ENCODE results near the gene GABRR1.
"Not testable (repeated sequence)": the region's sequence is repeated elsewhere in the genome, so short reads cannot be mapped to it uniquely, and the experiment has no call there.

GABRR1 gene

DNA sequence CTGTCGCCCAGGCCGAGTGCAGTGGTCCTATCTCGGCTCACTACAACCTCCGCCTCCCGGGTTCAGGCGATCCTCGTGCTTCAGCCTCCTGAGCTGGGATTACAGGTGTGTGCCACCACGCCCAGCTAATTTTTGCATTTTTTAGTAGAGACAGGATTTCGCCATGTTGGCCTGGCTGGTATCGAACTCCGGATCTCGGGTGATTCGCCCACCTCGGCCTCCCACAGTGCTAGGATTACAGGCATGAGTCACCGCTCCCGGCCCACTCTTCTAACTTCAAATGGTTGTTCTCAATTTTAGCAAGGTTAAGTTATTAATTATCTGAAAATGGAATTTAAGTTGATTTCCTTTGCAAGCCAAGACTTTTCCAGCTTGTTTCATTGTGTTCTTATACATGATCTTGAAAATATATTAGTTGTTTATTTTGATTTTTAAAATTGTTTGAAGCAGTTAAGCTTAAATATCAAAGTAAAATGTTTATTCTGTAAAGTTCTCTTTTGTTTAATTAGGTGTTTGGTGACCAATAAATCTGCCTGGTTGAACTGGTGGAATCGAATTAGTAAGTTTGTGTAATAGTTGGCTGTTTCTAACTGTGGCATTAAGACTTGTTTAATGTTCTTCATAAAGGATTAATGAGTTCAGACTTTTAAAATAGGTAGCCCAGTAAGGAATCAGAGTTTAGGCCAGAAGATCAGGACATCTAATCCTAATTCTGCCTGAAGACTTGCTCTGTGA, 69.0 kb downstream of the GABRR1 start:
- DNase-seq, result peak; percentile 62

DNA sequence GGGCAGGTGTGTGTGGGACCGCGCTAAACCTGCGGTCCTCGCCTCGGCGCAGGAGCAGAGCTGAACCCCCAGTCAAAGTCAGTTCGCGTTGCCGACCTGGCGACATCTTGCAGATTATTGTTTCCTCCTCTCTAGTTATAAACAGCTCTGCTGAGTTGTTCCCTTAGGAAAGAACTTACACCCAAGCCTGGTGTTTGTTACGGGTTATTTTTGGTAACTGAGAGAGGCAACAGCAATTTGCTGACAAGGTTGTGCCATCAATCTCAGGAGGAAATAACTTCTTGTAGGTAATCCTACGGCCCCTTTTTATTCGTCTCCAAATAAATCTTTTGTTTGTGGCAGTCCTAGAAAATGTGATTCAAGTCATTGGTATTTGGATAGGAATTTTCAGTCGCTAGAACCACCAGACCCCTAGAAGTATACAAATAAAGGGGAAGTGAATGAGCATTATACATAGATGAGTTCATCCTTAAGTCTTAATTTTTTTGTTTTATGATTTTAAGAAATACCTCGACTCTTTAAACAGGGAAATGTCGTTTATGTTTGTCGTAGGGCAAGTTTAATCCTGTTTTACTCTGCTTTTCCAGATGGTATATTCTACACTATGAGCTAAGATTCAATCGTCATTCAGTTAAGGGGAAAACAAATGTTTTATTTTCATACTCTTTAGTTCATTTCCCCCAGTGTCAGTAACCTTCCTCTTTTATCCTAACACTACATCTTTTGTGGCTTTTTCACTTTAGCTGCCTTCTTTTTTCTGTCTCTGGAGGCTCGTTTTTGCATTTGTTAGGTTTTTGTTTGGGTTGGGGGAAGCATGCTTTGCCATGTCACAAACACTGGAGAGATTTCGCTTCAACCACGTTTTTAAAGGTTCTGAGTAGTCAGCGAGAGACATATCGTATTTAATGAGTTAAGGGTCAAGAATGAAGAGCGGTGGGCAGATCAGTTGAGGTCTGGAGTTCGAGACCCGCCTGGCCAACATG, 70.1 kb downstream of the GABRR1 start:
- peak; percentile 75 for DNase-seq

DNA sequence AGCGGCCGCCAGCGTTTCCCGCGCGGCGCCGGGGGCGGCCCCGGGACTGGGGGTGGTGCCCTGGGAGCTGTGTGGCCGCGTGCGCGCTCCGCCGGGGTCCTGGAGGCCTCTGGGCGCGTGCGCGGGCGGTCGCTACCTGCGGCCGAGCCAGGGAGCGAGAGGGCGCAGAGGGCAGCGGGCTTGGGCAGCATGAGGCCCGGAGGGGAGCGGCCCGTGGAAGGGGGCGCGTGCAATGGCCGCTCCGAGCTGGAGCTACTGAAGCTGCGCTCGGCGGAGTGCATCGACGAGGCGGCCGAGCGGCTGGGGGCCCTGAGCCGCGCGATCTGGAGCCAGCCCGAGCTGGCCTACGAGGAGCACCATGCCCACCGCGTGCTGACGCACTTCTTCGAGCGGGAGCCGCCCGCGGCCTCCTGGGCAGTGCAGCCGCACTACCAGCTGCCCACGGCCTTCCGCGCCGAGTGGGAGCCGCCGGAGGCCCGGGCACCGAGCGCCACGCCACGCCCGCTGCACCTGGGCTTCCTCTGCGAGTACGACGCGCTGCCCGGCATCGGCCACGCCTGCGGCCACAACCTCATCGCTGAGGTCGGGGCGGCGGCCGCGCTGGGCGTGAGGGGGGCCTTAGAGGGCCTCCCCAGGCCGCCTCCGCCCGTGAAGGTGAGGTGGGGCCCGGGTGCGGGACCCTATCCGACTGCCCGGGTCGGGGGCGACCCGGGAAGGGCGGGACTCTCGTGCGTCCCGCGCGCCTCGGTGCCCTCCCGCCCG, 71.0 kb downstream of the GABRR1 start, which contains the start of gene PM20D2:
Gene PM20D2, plus strand, starts transcription at position 100 of the 762 bp plus-strand sequence. Its CDS starts 90 bp downstream, at position 190.
- peak; percentile 86 for DNase-seq

DNA sequence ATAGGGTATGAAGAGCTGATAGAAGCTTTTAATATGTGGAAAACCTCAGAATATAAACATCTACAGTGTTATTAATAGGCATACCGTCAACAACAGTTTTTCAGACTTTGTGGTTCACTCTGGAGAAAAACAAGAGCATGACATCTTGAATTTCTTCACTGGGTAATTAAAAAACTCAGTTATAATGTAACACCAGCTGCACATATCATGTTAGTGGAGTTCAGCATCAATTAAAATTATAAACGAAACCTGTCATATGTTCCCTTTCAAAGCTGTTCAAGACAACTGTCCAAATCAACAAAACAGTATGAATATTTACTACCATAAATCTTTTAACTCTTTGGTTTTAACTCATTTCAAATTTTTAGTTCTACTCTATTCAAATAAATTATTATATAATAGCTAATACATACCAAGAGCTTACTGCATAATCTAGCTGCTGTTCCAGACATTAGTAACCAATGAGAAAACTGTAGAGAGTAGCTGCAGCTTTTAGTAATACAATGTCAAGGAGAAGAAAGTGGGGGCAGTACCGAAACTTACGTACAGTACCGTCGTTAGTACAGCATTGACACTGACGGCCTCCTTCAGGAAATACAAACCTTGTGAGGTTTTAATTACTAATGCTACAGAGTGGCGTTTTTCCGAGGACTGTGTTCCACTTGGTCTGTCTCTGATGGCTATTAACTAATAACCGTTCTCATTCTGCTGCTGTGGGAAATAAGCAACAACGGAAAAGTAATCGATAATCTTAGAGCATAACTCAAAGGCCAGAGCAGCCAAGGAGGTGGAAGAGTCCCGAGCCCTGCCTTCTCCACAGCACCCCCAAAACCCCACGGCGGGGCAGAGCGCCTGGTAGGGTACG, 71.8 kb downstream of the GABRR1 start:
- DNase-seq, result no peak

DNA sequence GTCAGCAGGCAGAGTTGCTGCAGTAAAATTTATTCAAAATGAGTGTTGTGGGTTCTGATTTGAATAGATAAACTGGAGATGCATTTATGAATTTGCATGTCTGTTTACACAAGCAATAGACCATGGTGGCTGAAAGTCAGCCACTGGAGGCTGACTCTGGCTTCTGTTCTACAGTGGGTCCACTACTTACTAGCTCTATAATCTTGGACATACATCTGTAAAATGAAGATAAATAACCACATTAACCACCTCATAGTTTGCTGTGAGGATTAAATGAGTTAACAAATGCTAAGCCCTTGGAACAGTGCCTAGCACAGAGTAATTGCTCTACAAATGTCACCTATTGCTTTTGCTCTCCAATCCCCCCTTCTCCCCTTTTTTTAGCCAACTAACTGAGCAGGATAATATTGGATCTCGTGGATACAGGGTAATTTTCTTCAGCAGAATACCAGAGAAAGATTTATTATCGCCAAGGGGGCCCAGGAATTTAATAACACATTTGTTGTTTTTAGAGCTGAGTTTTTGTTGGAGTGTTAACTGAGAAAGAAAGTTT, 72.7 kb downstream of the GABRR1 start:
- no peak for DNase-seq

DNA sequence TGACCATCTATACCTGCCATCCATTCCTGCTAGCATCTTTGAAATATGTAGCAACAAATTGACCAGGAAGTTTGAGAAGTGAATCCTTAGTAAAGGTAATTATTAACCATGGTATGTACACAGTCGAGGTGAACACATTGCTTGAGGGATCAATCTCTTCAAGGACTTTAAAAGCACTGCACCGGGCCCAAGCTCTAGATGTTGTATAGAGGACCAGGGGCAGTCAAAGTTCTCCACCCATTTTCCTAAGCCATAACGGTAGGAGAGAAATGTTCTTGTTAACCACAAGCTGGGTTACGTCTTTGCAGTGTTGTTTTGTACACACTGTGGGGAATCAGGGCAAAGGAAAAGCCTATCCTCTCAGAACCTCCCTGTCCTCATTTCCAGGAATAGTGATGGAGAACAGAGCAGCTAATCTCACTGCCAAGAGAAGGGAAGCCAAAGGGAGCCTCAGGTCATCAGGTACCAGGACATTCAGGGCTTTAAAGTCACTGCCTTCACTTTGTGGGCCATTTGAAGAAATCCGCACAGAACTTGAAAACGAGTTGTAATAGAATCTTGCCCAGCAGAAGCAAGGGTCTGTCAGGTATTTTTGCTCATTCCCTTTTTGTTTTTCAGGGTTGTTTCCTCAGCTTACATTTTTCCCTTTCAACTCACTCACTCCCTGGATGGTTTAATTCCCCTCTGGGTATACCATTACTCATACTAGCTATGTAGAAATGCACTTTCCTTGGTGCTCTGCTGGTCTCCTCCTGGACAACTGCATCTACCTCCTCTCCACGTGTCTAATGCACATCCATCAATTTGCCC, 76.6 kb downstream of the GABRR1 start:
- no peak for DNase-seq

DNA sequence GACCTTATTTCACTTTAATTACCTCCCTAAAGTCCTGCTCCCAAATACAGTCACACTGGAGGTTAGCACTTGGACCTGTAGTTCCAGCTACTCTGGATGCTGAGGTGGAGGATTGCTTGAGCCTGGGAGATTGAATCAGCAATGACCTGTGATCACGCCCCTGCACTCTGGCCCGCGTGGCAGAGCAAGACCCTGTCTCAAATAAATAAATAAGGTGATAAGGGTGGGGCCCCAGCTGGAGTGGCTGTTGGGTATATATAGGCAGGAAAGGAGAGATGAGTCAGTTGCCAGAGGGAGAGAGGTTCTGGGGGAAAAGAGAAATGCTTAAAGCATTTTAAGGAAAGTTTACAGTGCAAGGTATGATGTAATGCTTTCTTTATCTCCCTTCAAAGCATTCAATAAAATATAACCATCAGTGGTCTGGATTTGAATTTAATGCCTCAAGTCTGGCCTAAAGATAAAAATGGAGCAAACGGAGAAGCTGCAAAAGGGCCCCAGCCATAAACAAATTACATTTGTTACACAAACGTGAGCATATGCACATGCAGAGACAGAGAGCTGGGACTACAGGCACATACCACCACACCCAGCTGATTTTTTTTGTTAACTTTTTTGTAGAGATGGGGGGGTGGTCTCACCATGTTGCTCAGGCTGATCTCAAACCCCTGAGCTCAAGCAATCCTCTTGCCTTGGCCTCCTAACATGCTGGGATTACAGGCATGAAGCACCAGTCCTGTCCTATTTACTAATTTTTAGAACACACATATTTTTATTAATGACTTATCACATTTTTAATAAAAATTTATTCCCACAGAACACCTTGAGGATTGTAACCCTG, 77.4 kb downstream of the GABRR1 start:
- DNase-seq, result no peak

DNA sequence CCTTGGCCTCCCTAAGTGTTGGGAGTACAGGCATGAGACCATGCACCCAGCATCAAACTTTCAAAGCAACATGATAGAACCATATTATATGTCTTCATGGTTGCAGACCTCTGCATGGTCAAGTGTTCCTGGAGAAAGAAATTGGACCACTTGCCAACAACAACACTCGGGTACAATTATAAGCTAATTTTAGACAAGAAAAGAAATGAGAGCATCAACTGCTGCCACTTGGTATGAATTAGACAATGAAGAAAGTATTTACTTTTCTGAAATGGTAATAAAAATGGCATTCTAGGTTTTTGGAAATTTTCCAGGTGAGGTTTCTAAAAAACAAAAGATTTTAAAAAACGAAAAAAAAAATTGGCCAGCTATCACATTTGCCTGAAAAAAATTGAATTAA, 79.0 kb downstream of the GABRR1 start:
- no peak for DNase-seq

DNA sequence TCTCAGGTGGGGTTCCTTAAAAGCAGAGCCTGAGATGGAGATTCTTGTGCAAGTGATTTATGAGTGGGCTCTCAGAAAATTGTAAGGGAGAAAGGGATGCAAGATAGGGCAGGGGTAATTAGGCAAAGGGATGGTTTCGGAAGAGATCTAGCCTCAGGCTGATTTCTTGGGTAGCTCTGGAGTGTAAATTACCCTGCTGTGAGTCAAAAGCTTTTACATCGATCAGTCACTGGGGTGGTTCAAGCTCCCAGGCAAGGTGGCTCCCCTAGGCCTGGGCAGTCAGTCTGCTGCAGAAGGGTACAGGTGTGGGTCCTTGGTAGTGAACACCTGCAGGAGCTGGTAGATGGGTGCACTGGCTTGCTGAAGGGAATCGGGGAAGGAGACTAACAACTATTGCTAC, 82.4 kb downstream of the GABRR1 start:
- no peak for DNase-seq

DNA sequence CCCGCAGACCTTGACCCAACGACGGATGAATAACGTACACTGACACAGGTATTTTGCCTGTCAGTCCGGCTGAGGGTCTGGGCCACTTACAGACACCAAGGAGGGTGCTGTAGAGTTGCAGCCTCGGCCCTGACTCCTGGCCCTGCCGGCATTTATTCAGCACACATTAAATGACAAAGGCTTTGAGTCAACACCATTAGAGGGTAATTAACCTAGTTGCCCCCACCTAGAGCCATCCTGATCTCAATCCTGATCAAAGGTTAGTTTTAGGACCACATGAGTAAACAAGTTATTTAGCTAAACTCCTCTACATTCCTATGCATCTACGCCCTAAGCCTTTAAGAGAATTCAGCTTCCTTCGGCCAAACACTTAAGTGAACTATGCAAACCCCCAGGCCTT, 83.2 kb downstream of the GABRR1 start:
- no peak for DNase-seq

DNA sequence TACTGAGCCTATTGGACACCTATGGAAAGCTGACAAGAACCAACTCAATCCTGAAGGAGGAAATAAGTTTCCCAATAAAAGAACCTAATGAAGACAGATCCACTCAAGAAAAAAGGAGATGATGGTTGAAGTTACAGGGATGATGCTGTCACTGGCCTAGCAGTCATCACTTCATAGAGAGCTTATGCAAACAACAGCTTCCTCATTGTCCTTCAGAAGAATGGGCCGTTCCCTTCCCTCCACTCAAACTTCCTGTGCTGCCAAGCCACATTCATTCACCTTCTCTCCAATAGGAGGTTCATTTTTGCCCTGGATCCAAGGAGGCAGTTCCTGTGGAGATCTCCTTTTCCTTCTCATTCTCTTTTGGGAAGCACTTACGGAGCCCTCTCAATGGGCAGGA, 85.1 kb downstream of the GABRR1 start:
- no peak for DNase-seq

DNA sequence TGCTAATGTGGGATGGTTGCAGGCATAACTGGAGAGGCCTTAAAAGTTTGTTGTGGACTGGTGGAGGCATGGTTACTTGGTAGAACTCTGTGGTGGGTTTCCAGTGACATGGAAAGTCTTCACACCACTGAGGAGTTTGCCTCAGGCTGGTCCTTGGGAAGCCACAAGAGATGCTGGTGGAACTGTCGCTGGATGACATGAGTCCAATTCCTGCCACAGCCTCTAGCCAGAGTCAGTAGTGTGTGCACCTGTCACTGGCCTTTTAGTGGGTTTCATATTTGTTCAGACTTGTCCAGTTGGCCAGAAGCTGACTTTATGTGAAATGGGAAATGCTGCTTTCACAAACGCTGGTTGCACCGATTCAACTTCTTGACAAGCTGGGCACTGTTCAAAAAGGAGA, 85.6 kb downstream of the GABRR1 start:
- no peak for DNase-seq

DNA sequence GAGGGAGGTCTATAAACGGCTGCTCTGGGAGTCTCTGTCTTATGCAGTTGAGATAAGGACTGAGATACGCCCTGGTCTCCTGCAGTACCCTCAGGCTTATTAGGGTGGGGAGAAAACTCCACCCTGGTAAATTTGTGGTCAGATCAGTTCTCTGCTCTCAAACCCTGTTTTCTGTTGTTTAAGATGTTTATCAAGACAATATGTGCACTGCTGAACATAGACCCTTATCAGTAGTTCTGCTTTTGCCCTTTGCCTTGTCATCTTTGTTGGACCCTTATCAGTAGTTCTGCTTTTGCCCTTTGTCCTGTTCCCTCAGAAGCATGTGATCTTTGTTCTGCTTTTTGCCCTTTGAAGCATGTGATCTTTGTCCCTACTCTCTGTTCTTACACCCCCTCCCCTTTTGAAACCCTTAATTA, 88.9 kb downstream of the GABRR1 start:
- not testable (repeated sequence) for DNase-seq

Data from activated CD8-positive, alpha-beta memory T cell treated with anti-CD3 and anti-CD28 coated beads, Interleukin-2, amount 50 U/mL, for 48 hours (primary cell).